GM19351 (cell line): ENCODE data around the gene POLR1D.
A peak's percentile ranks its signal among the peaks of the same experiment; 100 is the strongest.
"Not testable (repeated sequence)": the region's sequence is repeated elsewhere in the genome, so short reads cannot be mapped to it uniquely, and the experiment has no call there.

Experiments used
- ATAC-seq: cut with Tn5 transposase; IDR thresholded peaks from one replicate; pipeline ENCODE4 v1.9.1; 2021; ENCODE audit warnings: mild to moderate bottlenecking, moderate library complexity; ENCODE audit not compliant: unreplicated experiment

POLR1D gene

DNA sequence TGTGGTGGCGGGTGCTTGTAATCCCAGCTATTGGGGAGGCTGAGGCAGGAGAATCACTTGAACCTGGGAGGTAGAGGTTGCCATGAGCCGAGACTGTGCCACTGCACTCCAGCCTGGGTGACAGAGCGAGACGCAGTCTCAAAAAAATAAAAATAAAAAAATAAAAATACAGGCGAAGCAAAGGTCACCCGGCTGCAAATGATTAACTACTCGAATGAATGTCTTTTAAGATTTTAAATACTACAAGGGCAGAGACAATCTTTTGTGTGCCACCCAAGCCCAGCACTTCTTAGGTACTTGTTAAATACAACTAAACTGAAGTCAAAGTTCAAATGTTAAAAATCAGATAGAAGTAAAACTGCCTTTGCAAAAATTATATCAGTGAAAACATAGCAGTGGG, 8.1 kb upstream of the POLR1D start:
- ATAC-seq = no peak

DNA sequence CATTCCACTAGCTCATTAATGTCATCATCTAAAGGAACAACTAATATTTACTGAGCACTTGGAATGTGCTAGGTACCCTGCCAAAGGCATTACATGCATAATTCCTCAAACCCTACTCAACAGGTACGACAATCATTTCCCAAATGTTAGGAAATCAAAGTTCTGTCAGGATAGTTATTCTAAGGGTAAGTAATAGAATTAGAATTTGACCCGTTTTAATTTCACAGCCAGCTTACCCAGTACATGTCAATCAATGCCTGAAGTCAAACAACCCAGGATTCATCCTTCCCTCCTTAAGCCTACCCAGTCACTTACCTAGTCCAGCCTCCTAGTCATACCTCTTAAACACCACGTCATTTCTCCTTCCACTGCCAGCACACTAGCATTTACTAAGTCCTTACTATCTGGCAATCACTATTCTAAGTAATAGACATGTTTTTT, 3.8 kb upstream of the POLR1D start:
- no peak for ATAC-seq

DNA sequence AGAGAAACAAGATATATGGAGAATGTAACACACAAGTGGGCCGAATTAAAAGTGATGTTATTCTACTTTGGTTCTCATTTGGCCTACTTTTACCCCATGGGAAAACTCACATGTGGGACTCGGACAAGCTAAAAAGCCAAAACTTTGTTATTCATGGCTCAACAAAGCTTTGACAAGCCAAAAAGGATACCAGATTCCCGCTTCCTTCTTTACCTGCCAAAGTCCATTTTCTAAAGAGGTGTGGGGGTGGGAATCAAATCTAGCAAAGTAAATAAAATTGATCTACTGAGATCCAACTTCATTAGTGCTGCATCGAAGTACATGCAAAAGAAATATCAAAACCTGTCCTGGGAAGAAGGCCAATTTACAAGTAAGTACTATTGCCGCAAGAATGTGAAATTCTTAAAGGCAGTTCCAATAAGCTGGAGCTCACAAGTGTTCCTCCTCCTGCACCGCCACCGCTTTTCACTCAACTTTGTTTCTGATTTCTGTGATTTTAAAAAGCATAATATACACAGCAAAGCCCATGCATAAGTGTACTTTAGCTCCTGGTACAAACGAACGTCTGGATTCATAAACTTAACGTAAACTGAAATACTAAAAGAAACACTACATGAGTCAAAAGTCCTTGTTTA, 2.5 kb upstream of the POLR1D start:
- ATAC-seq = no peak

DNA sequence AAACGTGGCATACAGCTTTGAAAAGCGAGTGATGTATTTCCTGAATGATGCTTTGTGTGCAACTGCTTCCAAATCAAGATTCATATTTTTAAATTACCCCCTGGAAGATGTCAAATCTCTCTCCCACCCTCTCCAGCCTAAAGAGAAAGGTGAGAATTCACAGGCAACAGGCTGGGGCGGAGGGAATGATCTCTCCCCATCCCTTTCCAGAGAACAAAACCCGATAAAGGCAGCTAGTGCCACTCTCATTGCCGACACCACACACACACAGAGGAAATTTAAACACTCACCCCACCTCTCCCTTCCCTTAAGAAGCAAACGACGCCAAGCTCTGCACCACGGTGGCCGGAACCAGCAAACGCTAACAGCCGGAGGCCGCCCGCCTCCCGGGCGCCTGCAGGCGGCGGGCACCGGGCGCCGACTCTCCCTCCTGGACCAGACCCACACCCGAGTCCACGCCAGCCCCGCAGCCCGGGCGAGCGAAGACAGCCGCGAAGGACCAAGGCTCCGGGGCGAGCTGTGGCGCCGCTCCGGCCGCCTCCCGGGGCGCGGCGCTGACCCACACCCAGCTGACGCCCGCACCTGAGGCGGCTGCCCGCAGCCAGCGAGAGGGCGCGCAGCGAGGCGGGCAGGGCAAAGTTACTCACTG, 1.8 kb upstream of the POLR1D start:
- peak; percentile 26 for ATAC-seq

DNA sequence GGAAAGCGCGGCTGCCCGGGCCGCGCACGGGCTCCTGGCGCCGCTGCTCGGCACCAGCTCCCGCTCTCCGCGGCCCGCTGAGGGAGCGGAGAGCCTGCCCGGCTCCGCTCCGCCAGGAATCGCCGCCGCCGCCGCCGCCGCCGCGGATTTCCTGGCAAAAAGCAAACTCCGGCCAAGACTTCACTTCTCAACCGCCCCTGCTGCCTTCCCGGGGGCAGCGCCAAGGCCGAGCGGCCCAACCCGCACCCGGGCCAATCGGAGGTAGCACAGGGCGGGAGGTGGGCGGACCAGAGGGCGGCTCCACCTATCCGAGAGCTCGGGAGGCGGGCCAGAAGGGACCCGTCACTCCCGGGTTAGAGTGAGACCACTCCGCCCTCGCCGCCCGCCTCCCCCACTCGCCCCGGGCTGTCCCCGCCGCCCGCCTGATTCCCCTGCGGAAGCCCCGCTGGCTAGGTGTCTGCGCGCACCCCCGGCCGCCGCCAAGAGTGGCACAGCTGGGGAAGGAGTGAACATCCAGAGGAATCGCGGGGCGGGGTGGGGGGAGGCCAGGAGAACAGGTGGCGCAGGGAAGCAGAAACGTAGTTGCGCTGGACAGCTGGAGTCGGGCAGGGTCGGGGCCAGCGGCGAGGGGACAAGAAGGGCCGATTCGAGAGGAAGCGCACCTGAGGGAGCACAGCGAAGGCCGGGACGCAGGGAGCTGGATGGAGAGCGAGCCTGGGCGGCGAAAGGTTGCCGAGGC, 1.1 kb upstream of the POLR1D start, which contains the start of gene LNX2:
Gene LNX2, minus strand, starts transcription at position 153 of the 739 bp plus-strand sequence. CDS start 38,826 bp downstream, outside the sequence.
- ATAC-seq = peak; percentile 84

DNA sequence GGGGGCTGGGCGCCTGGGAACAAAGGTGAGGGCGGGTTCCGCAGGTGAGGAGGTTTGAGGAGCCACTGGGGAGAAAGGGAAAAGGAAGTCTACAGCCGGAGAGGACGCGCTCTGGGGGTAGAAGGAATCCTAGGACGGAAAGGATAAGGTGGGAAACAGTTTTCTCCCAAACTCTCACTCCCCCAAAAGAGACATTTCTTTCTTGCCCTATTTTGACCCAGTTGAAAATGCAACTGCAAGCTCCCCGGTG, 651 bp upstream of the POLR1D start:
- no peak for ATAC-seq

DNA sequence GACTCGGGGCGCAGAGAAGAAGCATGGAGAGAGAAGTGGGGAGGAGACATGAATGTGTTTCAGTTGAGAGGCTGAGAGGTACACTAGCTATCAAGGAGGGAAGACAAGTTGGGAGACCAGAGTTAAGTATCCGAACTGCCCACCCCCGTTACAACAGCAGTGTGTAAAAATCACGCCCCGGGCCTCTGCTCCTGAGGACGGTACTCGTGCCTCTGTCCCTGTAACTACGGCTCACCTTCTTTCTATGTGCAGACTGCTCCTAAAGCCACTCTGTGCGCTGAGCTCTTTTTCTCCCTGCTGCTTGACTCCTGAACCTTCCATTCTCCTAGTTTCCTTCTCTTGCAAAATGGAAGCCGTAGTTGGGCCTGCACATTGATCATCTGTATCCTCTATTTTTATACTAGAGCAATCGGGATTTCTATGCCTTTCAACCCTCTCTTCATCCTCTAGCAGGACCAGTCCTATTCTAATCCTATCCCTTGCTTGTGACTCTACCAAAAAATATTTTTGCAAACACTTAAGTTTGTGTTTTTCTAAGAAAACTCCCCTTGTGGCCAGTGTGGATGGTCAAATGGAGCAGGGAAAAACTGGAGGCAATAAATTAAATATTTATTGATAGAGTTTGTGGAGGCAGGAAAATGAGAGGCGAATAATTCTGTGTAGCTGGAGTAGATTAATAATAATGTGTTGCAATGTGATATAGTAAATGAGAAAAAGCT, 569 bp downstream of the POLR1D start:
- ATAC-seq = no peak

DNA sequence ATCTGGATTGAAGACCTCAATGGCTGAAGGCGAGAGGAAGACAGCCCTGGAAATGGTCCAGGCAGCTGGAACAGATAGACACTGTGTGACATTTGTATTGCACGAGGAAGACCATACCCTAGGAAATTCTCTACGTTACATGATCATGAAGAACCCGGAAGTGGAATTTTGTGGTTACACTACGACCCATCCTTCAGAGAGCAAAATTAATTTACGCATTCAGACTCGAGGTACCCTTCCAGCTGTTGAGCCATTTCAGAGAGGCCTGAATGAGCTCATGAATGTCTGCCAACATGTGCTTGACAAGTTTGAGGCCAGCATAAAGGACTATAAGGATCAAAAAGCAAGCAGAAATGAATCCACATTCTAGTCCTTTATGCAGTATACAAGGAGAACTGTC, 1.2 kb downstream of the POLR1D start:
- ATAC-seq = no peak

DNA sequence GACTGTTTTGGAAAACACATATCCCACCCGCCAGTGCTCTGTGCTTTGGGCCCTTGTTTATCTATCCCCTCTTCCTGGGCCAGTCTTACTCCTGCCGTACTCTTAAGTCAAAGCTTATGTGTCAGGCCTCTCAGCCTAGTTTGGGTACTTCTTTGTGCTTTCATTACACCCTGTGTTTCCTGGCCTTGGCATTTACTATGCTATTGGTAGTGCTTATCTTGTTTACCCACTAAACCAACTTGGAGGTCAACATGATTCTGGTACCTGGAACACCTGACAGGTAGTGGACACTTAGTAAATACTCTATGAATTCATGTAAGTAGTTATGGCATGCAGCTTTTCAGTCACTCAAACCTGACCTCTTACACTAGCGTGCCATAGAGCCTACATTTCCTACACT, 2.4 kb downstream of the POLR1D start:
- no peak for ATAC-seq

DNA sequence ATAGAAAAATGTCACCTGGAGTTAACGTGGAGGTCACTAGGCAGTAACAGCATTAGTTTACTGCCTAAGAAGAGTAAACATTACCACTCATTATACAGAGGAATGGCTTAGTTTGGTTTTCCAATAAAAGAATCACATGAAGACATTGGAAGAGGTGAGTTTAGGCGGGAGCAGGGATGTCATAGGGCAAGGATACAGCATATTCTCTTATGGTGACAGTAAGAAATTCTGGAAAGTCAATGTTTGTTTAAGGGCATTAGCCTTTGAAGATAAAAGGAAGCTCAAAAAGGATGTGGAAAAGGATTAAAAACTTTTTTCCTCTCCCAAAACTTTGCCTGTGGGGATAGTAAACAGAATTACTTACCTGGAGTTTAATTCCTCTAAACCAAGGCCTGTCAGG, 4.1 kb downstream of the POLR1D start:
- ATAC-seq = no peak

DNA sequence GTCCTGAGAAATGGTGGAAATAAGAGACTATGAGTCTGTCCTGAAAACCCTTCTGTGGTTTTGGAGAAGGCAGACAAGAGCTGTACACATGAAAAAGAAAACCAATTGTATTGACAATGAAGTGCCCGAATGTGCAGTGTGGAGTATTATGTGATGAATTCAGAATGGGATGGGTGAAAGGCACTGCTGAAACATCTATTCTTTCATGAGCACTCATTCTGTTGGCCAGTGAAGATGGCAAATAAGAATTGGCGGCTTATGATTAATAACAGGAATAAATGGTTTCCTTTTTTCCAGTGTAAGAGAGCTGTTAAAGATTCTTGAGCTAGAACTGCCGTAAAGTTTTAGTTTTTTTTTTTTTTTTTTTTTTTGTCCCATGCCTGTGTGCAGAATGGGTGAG, 5.7 kb downstream of the POLR1D start:
- ATAC-seq = no peak

DNA sequence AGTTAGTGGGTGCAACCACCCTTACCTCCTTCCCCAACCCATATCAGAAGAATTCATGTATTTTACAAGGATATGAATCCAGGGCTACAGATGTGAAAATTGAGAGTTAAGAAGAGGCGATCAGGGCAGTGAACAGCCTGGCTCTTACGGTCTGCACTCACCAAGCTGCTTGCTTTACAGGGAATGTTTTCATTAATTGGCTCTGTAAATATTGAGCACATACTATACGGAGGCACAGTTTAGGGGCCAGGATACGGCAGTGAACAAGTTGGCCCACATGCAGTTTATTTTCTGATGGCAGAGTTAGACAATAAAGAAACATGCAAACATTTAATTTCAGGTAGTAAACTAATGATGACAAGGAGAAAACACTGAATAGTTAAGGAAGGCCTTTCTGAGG, 6.4 kb downstream of the POLR1D start:
- no peak for ATAC-seq

DNA sequence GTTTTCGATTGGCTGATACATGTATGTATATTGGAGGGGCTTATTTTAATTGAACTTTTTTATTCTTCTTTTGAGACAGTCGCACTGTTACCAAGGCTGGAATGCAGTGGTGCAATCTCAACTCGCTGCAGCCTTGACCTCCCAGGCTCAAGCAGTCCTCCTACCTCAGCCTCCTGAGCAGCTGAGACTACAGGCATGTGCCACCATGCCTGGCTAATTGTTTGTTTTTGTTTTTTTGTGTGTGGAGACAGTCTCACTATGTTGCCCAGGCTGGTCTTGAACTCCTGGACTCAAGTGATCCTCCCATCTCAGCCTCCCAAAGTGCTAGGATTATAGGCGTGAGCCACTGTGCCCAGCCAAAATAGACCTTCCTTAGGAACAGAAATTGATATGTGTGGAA, 7.1 kb downstream of the POLR1D start:
- not testable (repeated sequence) for ATAC-seq

DNA sequence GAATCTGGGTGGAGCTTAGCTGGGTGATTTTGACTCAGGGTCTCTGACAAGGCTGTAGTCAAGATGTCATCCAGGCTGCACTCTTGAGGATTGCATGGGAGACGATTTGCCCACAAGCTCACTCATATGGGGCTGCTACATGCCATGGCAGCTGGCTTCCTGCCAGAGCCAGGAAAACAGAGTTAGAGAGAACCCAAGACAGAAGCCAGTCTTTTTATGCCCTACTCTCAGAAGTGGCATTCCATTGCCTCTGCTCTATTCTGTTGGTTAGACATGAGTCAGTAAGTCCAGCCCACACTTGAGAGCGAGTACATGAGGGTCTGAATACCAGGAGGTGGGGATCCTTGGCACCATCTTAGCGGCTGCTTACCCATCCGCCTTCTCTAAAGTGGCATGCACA, 9.5 kb downstream of the POLR1D start:
- no peak for ATAC-seq

DNA sequence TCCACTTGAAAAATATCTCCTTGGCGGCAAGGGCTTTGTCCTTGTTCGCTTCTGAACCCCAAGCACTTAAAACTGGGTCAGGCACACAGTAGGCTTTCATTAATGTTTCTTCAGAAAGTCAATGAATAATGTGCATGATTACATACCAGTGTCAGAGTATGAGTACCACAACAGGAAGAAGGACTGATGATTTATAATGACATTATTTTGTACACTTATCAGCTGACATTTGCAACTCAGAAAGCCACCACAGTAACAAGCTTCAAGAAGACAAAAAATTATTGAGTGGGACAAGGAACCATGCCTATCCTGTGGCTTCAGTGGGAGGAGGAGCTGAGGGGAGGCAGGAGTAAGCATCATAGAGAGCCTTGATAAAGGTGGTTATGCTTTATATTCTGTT, 10.0 kb downstream of the POLR1D start:
- ATAC-seq = no peak

DNA sequence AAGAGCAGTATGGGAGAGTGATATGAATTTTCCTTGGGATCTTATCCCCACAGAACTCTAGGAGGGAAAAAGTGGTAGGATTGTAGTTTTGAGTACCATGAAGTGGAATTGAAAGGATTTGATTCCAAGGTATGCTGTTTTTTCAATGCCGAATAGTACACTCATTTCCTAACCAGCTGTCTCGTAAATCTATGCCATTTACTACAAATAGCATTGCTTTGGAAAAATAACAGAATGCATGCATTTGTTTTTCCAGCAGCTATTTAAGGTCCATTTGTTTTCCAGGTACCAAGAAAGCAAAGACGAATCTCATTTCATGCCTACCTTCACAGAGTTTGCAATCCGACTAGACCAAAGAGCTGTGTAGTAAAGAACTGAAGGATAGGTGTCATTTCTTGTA, 10.5 kb downstream of the POLR1D start:
- no peak for ATAC-seq

DNA sequence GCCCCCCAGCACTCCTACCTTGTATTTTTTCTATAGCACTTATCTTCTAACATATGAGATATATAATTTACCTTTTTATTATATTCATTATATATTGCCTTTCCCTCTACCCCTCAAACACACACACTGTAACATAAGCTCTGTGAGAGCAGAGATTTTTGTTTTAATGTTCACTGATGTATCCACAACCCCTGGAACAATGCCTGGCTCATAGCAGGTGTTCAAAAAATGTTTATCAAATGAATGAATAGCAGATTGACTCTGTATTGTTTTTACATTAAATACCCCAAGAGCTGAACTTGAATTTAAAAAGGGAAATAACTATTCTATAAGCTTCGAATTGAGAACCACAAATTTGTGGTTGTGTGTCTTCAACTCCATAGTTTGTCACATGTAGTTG, 11.0 kb downstream of the POLR1D start:
- no peak for ATAC-seq

DNA sequence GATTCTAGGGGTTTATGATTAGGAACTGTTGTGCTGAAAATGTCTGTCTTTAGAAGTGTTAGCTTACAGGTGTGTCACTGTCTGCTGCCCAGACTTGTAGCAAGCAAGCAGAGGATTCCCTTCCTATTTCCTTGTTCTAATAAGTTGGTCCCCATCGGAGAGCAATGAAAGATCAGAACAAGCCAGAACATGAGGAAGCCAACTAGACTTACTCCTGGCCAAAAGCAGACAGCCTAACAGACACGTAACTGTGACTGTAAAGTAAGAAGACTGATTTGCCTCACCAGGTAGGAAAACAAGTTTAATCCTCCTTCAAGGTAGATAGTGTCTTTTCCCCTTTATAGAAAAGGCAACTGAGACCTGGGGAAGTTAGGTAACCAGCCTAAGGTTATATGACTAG, 12.5 kb downstream of the POLR1D start:
- no peak for ATAC-seq

DNA sequence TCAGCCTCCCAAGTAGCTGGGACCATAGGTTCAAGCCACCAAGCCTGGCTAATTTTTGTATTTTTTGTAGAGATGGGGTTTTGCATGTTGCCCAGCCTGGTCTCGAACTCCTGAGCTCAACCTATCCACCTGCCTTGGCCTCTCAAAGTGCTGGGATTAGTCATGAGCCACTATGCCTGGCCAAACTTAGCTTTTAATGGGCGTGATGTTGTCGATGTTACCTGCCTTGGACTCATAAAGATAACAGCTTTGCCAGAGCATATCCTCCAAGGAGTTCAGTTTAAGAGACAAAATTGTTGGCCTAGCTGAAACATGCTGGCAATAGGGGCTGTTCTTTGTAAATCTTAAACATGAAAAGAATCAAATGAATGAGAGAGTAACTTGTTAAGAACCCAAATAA, 13.1 kb downstream of the POLR1D start:
- ATAC-seq = no peak

DNA sequence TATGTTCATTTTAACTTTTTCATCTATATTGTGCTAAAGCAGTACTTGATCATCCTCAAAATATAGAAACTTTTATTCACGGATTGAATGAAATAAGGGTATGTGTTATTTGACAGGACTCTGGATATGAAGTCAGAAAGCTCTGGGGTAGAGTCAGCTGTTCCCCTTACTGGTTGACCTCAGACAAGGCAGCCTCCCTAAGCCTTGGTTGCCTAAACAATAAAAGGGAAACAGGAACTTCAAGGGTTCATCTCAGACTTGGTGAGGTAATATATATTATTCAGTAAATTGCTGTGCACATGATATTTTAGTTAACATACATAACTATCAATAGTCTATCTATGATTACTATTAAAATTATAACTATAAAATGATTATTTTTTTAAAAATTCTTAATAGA, 13.6 kb downstream of the POLR1D start:
- no peak for ATAC-seq

DNA sequence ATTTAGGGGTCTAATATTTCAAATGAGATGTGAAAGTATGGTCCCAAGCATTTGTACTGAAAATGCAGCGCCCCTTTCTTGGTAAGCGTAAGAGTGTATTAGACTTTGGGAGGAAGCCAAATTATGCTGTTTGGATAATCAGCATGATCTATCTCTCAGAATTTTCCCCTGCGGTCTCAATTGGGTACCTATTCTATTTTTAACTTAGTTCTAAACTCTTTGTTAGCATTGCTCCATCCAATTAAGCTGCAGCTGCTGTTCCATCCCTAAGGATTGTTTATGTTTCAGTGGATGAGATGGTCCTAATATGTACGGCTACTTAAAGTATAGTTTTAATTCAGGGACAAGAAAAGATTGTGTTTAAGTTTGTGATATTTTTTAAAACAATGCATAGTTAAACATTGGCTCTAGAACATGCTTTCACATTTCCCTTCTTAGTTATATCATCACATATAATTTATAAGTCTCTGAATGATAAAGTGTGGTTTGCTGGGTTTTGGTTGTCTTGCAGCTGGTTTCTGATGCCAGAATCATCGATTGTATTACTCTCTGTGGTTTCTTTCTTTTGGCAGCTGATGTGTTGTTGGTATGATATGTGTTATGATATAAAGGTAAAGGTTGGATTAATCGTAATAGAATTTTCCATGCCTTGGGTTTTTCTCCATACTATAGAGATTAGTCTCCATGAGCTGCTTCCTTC, 15.0 kb downstream of the POLR1D start:
- no peak for ATAC-seq
